ENCODE results near the gene LRRC8E. TPM values are rescaled to one million over a fixed set of nuclear protein-coding genes. Genes with fewer than 3 reads are reported as not detected.
A peak's percentile ranks its signal among the peaks of the same experiment; 100 is the strongest.
"Not testable (repeated sequence)": the region's sequence is repeated elsewhere in the genome, so short reads cannot be mapped to it uniquely, and the experiment has no call there.

Gene LRRC8E
- total RNA-seq, 1 donor from 2014 or later = under 0.01 TPM

DNA sequence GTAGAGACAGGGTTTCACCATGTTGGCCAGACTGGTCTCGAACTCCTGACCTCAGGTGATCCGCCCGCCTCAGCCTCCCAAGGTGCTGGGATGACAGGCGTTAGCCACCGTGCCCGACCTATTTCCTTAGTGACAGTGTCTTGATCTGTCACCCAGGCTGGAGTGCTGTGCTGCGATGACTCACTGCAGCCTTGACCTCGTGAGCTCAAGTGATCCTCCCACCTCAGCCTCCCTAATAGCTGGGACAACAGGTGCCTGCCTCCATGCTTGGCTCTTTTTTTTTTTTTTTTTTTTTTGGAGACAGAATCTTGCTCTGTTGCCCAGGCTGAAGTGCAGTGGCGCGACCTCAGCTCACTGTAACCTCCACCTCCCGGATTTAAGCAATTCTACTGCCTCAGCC is 41.7 kb downstream of the LRRC8E start:
- DNase-seq (ENCODE audit: low read depth in 2 of 2) = not testable (repeated sequence)

DNA sequence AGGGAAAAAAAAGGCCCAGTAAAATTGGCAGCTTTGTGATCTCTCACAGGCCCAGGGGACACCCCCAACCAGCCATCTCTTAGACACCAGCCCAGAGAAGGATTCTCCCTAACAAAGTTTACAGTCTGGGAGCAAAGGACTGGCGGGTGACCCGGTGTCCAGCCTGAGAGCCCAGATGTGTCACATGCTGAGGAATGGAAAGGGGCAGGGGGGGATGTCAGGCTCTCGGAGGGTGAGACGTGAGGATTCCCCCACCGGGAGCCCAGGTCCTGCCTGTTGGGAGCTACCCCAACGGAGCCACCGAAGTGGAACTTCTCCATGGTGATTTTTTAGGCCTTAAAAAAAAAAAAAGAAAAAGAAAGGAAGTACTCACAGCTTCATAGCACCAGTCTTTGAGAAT is 42.5 kb downstream of the LRRC8E start:
- DNase-seq (ENCODE audit: low read depth in 2 of 2) = no peak

DNA sequence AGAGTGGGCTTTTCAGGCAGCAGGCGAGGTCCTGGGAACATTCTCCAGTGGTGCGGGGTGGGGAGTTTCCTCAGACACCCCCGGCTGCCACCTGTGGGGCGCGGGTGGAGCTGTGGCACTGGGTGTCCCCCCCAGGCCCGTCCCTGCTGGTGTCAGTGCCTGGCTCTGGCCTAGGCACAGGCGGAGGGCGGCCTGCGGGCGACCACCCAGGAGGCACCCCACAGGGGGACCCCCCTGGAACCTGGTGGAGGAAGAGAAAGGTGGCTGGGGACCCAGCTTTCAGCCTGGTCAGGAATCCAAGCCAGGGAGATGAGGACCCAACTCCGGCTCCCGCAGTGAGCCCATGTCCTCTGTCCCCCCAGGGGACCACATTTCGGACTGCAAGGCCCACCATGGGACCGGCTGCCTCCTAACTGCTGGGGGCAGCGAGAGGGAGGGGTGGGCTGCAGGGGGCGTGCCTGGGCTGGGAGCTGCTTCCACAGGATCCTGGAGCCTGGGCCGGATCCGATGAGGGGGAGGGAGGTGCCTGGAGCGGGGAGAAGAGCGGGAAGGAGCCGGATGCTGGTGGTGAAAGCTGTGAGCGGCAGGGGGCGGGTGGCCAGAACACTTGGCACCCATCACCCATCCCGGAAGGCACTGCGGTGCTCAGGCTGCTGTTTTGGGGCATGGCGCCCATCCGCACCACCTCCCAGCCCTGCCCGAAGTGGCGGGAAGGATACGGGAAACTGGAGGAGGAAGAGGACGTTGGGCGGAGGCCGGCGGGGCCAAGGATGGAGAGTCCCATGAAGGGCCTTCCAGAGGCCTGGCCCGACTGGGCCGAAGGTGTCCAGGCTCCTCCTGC is 43.1 kb downstream of the LRRC8E start:
- no peak for DNase-seq (ENCODE audit: low read depth in 2 of 2)

DNA sequence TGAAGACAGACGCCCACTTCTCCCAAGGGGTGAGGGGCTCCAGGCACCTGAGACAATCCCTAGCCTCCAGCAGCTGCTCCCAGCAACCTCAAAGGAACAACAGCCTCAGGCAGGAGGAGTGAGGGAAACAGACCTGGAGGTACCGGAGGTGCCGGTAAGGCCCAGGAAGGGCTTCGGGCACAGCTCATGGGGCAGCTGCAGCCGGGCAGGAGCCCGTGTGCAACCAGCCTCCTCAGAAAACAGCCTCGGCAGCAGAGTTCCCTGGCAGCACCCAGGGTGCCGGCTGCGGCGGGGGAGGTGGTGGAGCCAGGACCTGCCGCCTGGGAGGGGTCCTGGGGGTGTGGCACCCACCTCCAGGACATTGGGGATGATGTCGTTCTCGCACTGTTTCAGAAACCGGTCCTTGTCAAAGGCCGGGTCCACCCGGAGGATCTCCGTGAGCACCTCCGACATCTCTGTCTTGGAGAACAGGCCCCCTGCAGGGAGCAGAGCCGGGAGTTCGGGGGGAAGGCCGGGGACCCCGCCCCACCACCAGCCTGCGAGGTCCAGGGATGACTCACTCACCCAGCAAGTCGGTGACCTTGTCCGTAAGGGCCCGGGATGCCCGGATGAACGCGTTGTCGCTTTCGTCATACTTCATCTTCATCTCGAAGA is 44.1 kb downstream of the LRRC8E start:
- DNase-seq (ENCODE audit: low read depth in 2 of 2) = no peak

- no peak for DNase-seq (ENCODE audit: low read depth in 2 of 2)
Measured at GRCh38 chr19:7932930-7933300, 44.6 kb downstream of the LRRC8E start.

DNA sequence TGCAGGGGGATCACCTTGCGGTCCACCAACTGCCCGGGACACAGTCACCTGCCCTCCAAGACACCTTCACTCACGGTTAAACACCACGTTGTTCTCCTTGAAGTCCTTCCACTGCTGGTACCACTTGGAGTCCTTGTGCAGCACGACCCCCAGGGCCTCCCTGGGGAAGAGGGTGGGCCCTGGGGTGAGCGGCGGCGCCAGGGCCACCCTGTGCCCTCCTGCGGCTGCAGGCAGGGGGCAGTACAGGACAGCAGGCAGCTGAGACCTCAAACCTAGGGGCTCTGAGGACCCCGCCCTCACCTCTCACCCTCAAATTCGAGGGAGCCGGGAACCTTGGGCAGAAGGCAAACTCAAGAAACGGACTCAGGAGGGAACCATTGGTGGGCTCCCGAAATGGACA is 45.1 kb downstream of the LRRC8E start:
- DNase-seq (ENCODE audit: low read depth in 2 of 2) = no peak

DNA sequence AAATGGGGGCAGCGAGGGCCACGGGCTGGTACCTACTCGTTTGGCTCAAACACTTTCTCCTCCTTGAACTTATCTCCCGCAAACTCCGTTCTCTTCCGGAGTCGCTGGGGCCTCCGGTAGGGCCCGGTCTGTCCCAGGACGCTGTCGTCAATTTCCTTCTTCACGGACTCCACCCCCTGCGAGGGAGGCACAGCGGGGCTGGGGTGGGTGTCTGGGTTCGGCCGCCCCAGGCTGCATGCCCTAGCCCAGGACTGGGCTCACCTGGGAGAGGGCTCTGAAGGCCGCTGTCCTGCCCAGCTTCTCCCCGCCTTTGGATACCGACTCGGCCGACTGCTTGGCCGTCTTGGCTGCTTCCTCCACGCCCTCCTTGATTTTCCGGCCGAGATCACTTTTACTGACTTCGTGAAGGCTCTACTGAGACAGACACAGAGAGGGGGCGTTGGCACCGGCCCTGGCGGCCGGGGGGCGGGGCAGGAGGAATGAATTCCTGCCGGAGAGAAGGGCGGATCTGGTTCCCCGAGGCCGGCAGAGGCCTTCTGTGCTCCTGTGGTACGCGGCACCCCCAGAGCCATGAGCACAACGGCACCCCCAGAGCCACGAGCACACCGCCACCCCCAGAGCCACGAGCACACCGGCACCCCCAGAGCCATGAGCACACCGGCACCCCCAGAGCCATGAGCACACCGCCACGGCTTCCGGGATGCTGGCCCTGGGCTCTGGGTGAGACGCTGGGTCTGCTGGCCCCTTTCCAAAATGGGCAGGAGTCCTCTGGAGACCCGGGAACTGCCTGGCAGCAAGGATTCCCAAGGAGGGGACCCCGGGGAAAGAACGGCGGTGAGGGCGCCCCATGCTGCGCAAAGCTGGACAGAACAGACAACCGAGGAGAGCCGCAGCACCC is 45.8 kb downstream of the LRRC8E start:
- no peak for DNase-seq (ENCODE audit: low read depth in 2 of 2)

DNA sequence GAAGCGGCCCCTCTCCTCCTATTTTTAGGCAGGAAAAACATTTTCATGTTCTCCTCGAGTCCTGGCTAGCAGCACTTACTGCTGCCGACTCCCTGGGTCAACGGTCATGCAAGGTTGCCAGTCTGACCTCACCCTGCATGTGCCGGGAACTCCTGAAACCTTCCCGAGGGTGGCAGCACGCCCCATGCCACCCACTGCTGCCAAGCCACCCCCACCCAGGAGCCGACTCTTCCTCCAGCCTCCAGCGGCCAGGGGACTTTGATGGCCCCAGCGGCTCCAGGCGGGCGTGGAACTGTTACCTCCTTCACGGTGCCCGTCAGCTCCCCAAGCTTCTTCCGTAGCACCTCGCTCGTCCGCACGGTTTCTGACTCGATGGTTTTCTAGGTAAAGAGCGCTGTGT is 46.5 kb downstream of the LRRC8E start:
- no peak for DNase-seq (ENCODE audit: low read depth in 2 of 2)

GRCh38 chr19:7940841-7941240 is 52.5 kb downstream of the LRRC8E start:
- DNase-seq (ENCODE audit: low read depth in 2 of 2) = no peak

DNA sequence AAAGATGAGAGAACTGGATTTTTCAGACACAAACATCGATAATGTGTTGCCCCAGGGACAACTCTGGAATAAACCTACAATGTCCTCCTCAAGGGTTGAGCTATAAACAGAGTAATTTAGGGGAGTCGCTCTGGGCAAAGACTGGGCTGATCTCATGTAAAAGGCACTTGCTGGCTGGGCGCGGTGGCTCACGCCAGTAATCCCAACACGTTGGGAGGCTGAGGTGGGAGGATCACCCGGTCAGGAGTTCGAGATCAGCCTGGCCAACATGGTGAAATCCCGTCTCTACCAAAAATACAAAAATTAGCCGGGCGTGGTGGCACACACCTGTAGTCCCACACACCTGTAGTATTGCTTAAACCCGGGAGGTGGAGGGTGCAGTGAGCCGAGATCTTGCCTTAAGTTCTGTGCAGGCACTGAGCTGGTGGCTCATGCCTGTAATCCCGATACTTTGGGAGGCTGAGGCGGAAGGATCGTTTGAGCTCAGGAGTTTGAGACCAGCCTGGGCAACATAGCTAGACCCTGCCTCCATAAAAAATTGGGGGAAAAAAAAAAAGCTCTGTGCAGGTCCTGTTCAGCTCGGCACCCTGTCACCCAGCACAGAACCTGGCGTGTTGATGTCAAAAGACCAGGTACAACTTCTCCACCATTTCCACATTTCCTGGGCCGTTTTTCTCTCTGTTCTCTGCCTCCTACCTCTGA is 53.7 kb downstream of the LRRC8E start:
- DNase-seq (ENCODE audit: low read depth in 2 of 2) = no peak

GRCh38 chr19:7942981-7943443 is 54.7 kb downstream of the LRRC8E start:
- no peak for DNase-seq (ENCODE audit: low read depth in 2 of 2)

GRCh38 chr19:7943444-7944176 is 55.3 kb downstream of the LRRC8E start, which contains the start of gene TIMM44:
TIMM44 (minus strand) TSS chr19:7943666; CDS start chr19:7943651, 15 bp downstream.
- peak; percentile 99 to 100 for DNase-seq (ENCODE audit: low read depth in 2 of 2)

- DNase-seq (ENCODE audit: low read depth in 2 of 2) = peak; percentile 88
Measured at GRCh38 chr19:7944177-7944761, 56.0 kb downstream of the LRRC8E start.

DNA sequence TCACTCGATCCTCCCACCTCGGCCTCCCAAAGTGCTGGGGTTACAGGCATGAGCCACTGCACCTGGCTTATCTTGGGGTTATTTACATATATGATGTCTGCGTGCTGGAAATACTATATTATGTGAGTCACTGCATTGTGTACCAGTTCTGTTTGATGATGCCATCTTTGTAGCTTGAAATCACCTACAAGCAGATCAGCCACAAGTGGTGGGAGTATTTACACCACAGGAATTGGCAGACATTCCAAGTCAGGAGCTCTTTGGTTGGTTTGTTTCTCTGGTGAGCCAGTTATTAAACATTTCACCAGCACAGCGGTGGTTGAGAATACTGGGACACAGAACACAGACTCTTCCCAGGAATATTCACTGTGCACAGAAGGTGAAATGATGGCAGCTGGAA is 59.6 kb downstream of the LRRC8E start:
- DNase-seq (ENCODE audit: low read depth in 2 of 2) = no peak

Other genes with a start within 250 kb of the LRRC8E start
- not detected in 2 replicates for gene RETN, start 219.5 kb upstream of the LRRC8E start, total RNA-seq
- not detected in 2 replicates for gene MCEMP1, start 211.4 kb upstream of the LRRC8E start, total RNA-seq
- gene TRAPPC5, start 207.7 kb upstream of the LRRC8E start, total RNA-seq = 63.4 and 82.5 TPM in 2 replicates
- gene FCER2, start 186.4 kb upstream of the LRRC8E start, total RNA-seq = not detected in 2 replicates
- gene CLEC4G, start 156.4 kb upstream of the LRRC8E start, total RNA-seq = not detected in 2 replicates
- not detected in 2 replicates for gene CD209, start 141.0 kb upstream of the LRRC8E start, total RNA-seq
- 8.5 and 15.3 TPM in 2 replicates for gene CLEC4M, start 125.3 kb upstream of the LRRC8E start, total RNA-seq
- gene EVI5L, start 58.3 kb upstream of the LRRC8E start, total RNA-seq = 7.0 and 7.9 TPM in 2 replicates
- not detected in 2 replicates for gene PRR36, start 14.1 kb upstream of the LRRC8E start, total RNA-seq
- 6.8 and 9.9 TPM in 2 replicates for gene MAP2K7, start 15.4 kb downstream of the LRRC8E start, total RNA-seq
- under 0.01 TPM in 1 of 2 replicates, not detected in the other for gene TGFBR3L, start 26.3 kb downstream of the LRRC8E start, total RNA-seq
- gene SNAPC2, start 31.8 kb downstream of the LRRC8E start, total RNA-seq = 4.4 and 4.8 TPM in 2 replicates
- 1.4 and 2.0 TPM in 2 replicates for gene CTXN1, start 37.6 kb downstream of the LRRC8E start, total RNA-seq
- 22.9 and 28.2 TPM in 2 replicates for gene TIMM44, start 55.2 kb downstream of the LRRC8E start, total RNA-seq
- gene ELAVL1, start 117.1 kb downstream of the LRRC8E start, total RNA-seq = 14.4 and 17.5 TPM in 2 replicates
- not detected in 2 replicates for gene CCL25, start 164.2 kb downstream of the LRRC8E start, total RNA-seq

Data from lung microvascular endothelial cell (primary cell).